Measurements from ENCODE around the gene MTAP. TPM values are rescaled to one million over a fixed set of nuclear protein-coding genes. Genes with fewer than 3 reads are reported as not detected.

MTAP gene
- total and polyA plus RNA-seq, 2 of the 13 experiments (the other 11 are each of a cell fraction or from before 2014, with no cell fraction given), result 16.7 to 51.2 TPM

DNA sequence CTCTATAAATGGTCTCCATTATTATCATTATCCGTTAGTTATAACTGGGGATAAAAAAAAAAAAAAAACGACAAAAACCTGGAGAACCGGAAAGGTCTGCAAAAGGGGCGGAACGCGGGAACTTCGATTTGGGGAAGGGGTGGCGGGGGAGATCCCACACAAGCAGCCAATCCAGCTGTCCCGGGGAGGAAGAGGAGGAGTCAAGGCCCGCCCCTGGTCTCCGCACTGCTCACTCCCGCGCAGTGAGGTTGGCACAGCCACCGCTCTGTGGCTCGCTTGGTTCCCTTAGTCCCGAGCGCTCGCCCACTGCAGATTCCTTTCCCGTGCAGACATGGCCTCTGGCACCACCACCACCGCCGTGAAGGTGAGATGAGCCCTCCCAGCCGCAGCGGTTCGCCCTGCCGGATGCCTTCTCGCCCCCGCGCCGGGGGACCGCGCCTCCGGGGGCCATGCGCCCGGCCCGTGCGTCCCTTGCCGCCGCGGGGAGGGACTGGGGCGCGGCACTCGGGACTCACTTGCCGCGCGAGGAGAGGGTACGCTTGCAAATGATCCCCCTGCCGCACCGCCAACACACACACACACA, at the start of gene MTAP (continued):
- TF ChIP-seq ARNT2 (CRISPR knock-in tag; IDR thresholded peaks at IDR 0.05; ENCODE audit: low read depth) (peak; percentile 84), STAT6 (CRISPR knock-in tag; IDR thresholded peaks at IDR 0.05; ENCODE audit: borderline replicate concordance) (no peak), FOSL2 (CRISPR knock-in tag; IDR thresholded peaks at IDR 0.05) (no peak), GTF3A (CRISPR knock-in tag; conservative IDR thresholded peaks at IDR 0.05) (0 out of 2 replicates have a peak, but pooled peaks have one; percentile 42), ZNF263 (CRISPR knock-in tag; IDR thresholded peaks at IDR 0.05) (no peak), ZNF576 (CRISPR knock-in tag; IDR thresholded peaks at IDR 0.05) (no peak), SRSF4 (IDR thresholded peaks at IDR 0.05; ENCODE audit: low read depth, low read length, poor library complexity, severe bottlenecking) (no peak), FOXC1 (CRISPR knock-in tag; IDR thresholded peaks at IDR 0.05; ENCODE audit: borderline replicate concordance) (0 out of 2 replicates have a peak, but pooled peaks have one; percentile 49), ZNF75D (CRISPR knock-in tag; IDR thresholded peaks at IDR 0.05; ENCODE audit: borderline replicate concordance) (no peak), ZSCAN30 (CRISPR knock-in tag; IDR thresholded peaks at IDR 0.05) (no peak), ZSCAN22 (CRISPR knock-in tag; IDR thresholded peaks at IDR 0.05) (0 out of 2 replicates have a peak, but pooled peaks have one; percentile 39), GATAD1 (CRISPR knock-in tag; IDR thresholded peaks at IDR 0.05) (peak; percentile 69), HMG20A (CRISPR knock-in tag; IDR thresholded peaks at IDR 0.05; ENCODE audit: borderline replicate concordance) (no peak), HIC2 (CRISPR knock-in tag; IDR thresholded peaks at IDR 0.05; ENCODE audit: low read depth) (peak; percentile 26; the same call in 1 of the 2 replicates), EED (CRISPR knock-in tag; IDR thresholded peaks at IDR 0.05) (peak; percentile 78), KLF13 (CRISPR knock-in tag; IDR thresholded peaks at IDR 0.05) (no peak), ZIK1 (CRISPR knock-in tag; IDR thresholded peaks at IDR 0.05; ENCODE audit: borderline replicate concordance, low read depth) (0 out of 2 replicates have a peak, but pooled peaks have one; percentile 59), ZNF317 (CRISPR knock-in tag; IDR thresholded peaks at IDR 0.05) (no peak), SRF (IDR thresholded peaks at IDR 0.05; ENCODE audit: low read depth, low read length) (peak; percentile 1; the same call in 1 of the 2 replicates)
- TF ChIP-seq, protein P1, sequence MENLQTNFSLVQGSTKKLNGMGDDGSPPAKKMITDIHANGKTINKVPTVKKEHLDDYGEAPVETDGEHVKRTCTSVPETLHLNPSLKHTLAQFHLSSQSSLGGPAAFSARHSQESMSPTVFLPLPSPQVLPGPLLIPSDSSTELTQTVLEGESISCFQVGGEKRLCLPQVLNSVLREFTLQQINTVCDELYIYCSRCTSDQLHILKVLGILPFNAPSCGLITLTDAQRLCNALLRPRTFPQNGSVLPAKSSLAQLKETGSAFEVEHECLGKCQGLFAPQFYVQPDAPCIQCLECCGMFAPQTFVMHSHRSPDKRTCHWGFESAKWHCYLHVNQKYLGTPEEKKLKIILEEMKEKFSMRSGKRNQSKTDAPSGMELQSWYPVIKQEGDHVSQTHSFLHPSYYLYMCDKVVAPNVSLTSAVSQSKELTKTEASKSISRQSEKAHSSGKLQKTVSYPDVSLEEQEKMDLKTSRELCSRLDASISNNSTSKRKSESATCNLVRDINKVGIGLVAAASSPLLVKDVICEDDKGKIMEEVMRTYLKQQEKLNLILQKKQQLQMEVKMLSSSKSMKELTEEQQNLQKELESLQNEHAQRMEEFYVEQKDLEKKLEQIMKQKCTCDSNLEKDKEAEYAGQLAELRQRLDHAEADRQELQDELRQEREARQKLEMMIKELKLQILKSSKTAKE (CRISPR knock-in tag; IDR thresholded peaks at IDR 0.05; ENCODE audit: borderline replicate concordance), result 0 out of 2 replicates have a peak, but pooled peaks have one; percentile 51
- TF ChIP-seq, protein P2, sequence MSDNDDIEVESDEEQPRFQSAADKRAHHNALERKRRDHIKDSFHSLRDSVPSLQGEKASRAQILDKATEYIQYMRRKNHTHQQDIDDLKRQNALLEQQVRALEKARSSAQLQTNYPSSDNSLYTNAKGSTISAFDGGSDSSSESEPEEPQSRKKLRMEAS (IDR thresholded peaks at IDR 0.05), result peak; percentile 84
